ENCODE data around the gene SPINK5. TPM values are rescaled to one million over a fixed set of nuclear protein-coding genes. Genes with fewer than 3 reads are reported as not detected.

SPINK5 gene
- total RNA-seq, 2 experiments from 2014 or later, result not detected

DNA sequence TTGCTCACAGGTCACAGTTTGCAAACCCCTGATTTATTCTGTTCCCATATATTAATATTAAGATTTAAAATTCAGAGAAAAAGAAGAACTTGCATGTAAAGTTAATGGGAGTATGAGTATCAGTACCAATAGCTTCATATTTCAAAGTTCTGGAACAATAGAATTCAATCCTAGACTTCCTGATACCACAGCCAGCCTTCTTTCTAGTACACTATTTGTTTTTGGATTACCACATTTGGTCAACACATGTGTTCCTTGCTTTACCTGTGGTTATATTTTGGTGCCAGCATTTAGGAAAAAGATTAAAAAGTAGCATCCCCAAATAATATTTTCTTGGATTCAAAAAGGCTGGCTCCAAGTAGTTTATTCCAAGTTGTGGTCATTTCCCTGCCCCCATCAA, 49.5 kb downstream of the SPINK5 start:
- peaks cover 2% of the 10 kb centered on the region for H3K9me3 Mint-ChIP-seq
- DNase-seq, result no peak
- no peaks in the 10 kb centered on the region for H3K36me3 Mint-ChIP-seq (ENCODE audit: low read depth)
- intact Hi-C loops (cut with micrococcal nuclease), result no loop called here
- H3K27ac Mint-ChIP-seq, result no peak overlapping the region
- H3K4me1 Mint-ChIP-seq (ENCODE audit: low read depth), result no peaks in the 10 kb centered on the region
- no peak overlapping the region for H3K4me3 Mint-ChIP-seq
- CTCF ChIA-PET, result interaction anchor here (0.8 kb wide), 1 partner anchor 14 kb away, joined by 5 read pairs; no protein-coding TSS in a partner anchor
- no peaks in the 10 kb centered on the region for H3K27me3 Mint-ChIP-seq (ENCODE audit: low read depth)

DNA sequence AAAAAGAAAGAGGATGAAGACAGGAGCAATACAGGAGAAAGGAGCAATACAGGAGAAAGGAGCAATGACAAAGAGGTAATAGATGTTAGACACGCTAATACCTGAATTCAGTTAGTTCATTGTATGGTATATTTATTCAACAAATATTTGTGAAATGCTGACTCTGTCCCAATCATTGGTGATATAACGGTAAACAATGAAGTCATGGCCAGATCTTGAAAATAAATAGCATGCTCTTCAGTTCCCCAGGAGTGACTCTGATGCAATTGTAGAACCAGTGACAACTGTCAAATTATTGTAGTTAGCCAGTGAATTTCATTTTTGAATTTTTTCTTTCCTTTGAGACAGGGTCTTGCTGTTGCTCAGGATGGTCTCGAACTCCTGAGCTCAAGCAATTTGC, 56.5 kb downstream of the SPINK5 start:
- H3K4me3 Mint-ChIP-seq, result no peak overlapping the region
- DNase-seq, result no peak
- CTCF ChIA-PET, result no interaction called here
- no peak overlapping the region for H3K27ac Mint-ChIP-seq
- H3K4me1 Mint-ChIP-seq (ENCODE audit: low read depth), result no peaks in the 10 kb centered on the region
- H3K9me3 Mint-ChIP-seq, result peaks cover 2% of the 10 kb centered on the region
- no peaks in the 10 kb centered on the region for H3K36me3 Mint-ChIP-seq (ENCODE audit: low read depth)
- intact Hi-C loops (cut with micrococcal nuclease), result loop anchor here (2.0 to 5.0 kb wide), 2 partner anchors 233 to 264 kb away; no protein-coding TSS in a partner anchor
- H3K27me3 Mint-ChIP-seq (ENCODE audit: low read depth), result no peaks in the 10 kb centered on the region

DNA sequence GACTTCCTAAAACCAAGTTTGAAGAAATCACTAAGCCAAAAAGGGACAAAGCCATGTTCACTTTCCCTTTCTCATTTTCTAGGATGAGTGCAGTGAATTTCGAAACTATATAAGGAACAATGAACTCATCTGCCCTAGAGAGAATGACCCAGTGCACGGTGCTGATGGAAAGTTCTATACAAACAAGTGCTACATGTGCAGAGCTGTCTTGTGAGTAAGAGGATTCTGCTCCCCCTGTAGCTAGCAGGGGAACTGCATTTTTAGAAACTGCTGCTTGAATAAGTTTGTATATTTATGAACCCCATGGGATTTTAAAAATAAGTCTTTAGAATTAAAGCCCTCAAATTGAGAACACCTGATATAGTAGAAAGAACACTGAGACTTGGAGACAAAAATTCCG, 61.9 kb downstream of the SPINK5 start:
- H3K4me3 Mint-ChIP-seq, result no peak overlapping the region
- CTCF ChIA-PET, result no interaction called here

DNA sequence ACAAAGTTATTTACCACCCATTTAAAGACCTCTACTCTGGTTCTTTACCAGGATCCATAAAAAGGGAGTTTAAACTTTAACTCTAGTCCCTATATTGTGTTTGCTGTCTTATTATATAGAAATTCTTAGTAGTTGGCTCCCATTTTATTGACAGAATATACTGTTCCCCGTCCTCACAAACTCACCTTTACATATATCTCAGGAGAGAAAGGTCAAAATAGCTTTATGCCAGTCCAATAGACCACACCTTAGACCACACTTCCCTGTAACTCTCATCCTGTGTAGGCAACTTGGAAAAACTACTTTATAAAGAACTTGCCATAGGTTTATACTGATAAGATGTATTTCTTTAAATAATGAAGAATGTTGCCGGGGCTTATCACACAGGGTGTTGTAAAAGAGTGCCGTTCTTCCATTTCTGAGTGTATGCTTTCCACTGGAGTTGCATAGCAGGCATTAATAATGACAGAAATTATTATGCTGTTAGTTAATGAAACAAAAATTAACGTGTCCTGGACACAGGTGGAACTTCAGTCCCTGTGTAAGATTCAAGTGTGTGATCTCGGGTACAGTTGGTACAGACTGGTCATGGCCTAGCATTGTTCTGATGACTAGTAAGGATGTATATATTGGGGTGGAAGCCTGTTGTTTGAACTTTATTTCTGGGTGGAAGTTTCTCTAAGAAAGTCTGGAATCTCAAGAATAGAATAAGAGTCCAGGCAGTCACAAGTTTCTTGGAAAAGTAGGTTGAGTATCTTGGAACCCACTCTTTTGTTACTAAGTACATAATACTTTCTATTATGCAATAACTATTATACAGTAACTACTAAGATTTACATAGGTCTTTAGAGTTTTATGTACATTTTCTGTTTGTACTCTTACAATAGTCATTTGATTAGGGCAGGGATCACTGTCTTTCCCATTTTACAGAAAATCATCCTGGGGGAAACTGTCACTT, 71.6 kb downstream of the SPINK5 start:
- DNase-seq, result no peak
- H3K9me3 Mint-ChIP-seq, result no peaks in the 10 kb centered on the region
- CTCF ChIA-PET, result no interaction called here
- H3K4me3 Mint-ChIP-seq, result no peak overlapping the region
- intact Hi-C loops (cut with micrococcal nuclease), result no loop called here
- H3K27ac Mint-ChIP-seq, result no peak overlapping the region
- no peaks in the 10 kb centered on the region for H3K4me1 Mint-ChIP-seq (ENCODE audit: low read depth)
- H3K36me3 Mint-ChIP-seq (ENCODE audit: low read depth), result no peaks in the 10 kb centered on the region
- peaks cover 5% of the 10 kb centered on the region for H3K27me3 Mint-ChIP-seq (ENCODE audit: low read depth)

More for the DNA sequence above, 61.9 kb downstream of the SPINK5 start:
- intact Hi-C loops (cut with micrococcal nuclease), result no loop called here
- Mint-ChIP-seq H3K27ac (no peak overlapping the region), H3K4me1 (ENCODE audit: low read depth) (no peaks in the 10 kb centered on the region), H3K36me3 (ENCODE audit: low read depth) (no peaks in the 10 kb centered on the region), H3K9me3 (no peaks in the 10 kb centered on the region), H3K27me3 (ENCODE audit: low read depth) (no peaks in the 10 kb centered on the region)
- DNase-seq, result no peak

DNA sequence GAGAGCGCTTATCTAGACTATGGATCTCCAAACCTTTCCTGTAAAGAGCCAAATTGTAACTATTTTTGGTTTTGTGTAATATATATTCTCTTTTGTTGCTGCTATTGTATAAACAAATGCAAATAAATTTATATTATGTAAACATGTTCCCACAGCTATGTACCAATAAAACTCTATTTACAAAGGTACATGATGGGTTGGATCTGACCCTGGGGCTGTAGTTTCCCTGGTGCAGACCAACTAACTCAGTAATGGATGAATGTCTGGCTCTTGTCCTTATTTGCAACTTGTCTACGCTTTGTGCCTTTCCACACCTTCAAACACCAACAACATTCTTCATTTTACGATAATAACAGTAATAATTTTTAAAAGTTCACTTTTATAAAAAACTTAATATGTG, 77.1 kb downstream of the SPINK5 start:
- H3K36me3 Mint-ChIP-seq (ENCODE audit: low read depth), result no peaks in the 10 kb centered on the region
- no peaks in the 10 kb centered on the region for H3K9me3 Mint-ChIP-seq
- H3K4me1 Mint-ChIP-seq (ENCODE audit: low read depth), result no peaks in the 10 kb centered on the region
- CTCF ChIA-PET, result no interaction called here
- no peak for DNase-seq
- no peak overlapping the region for H3K27ac Mint-ChIP-seq
- intact Hi-C loops (cut with micrococcal nuclease), result no loop called here
- peaks cover 7% of the 10 kb centered on the region for H3K27me3 Mint-ChIP-seq (ENCODE audit: low read depth)
- no peak overlapping the region for H3K4me3 Mint-ChIP-seq

DNA sequence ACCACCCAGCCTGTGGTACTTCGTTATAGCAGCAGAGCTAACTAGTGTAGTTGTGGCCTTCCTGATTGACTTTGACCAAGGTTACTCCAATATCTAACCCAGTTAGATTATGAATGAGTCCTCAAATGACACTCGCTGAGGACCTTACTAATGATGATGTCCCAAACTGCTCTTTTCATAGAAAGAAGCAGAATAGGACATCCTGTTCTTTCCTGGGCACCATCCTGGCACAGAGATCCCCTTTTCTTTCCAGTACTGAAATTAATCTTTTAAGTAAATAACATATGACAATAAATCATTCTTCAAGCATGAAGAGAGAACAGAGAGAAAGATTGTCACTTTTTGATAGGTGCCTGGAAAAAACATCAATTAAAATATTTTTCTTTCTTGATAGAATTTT, 77.9 kb downstream of the SPINK5 start:
- Mint-ChIP-seq H3K4me3 (no peak overlapping the region), H3K9me3 (no peaks in the 10 kb centered on the region), H3K36me3 (ENCODE audit: low read depth) (no peaks in the 10 kb centered on the region), H3K27me3 (ENCODE audit: low read depth) (peaks cover 7% of the 10 kb centered on the region), H3K27ac (no peak overlapping the region), H3K4me1 (ENCODE audit: low read depth) (no peaks in the 10 kb centered on the region)
- CTCF ChIA-PET, result no interaction called here
- intact Hi-C loops (cut with micrococcal nuclease), result no loop called here
- DNase-seq, result no peak

DNA sequence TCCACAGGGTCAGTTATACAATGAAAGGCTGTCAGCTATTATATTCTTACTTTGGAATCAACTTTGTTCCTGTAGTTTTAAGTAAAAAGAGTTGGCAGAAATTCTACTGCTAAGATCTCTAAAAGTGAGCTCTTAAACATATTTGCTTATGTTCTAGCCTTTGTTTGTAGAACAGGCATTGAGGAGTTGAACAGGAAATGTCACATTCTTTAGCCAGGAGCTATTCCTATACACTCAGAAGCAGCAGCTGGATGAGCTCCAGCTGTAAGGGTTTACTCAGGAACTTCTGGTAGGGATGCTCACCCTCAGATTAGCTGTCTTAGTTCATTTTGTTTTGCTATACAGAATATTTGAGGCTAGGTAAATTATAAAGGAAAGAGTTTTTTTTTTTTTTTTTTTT, 82.1 kb downstream of the SPINK5 start:
- CTCF ChIA-PET, result interaction anchor here (0.5 kb wide), 1 partner anchor 27 kb away, joined by 3 read pairs; no protein-coding TSS in a partner anchor
- Mint-ChIP-seq H3K4me3 (no peak overlapping the region), H3K4me1 (ENCODE audit: low read depth) (no peaks in the 10 kb centered on the region), H3K9me3 (no peaks in the 10 kb centered on the region), H3K36me3 (ENCODE audit: low read depth) (no peaks in the 10 kb centered on the region), H3K27ac (no peak overlapping the region), H3K27me3 (ENCODE audit: low read depth) (peaks cover 3% of the 10 kb centered on the region)
- no peak for DNase-seq
- intact Hi-C loops (cut with micrococcal nuclease), result no loop called here

DNA sequence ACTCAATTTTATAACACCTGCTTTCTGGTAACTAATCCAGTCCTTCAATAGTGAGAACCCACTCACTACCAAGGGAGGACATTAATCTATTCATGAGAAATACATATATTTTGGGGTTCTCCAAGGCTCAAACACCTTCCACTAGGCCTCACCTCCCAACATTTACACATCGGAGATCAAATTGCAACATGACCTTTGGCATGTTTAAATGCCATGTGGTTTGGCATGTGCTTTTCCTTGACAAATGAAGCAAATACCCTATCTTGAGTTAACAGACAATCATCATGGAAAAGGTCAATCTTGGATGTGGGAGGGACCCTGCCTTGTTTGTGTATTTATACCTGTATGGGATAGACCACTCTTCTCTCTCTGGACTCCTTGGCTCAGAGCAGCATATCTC, 82.7 kb downstream of the SPINK5 start:
- no peak for DNase-seq
- intact Hi-C loops (cut with micrococcal nuclease), result no loop called here
- no peak overlapping the region for H3K4me3 Mint-ChIP-seq
- CTCF ChIA-PET, result interaction anchor here (0.5 kb wide), 1 partner anchor 28 kb away, joined by 3 read pairs; no protein-coding TSS in a partner anchor
- peaks cover 3% of the 10 kb centered on the region for H3K27me3 Mint-ChIP-seq (ENCODE audit: low read depth)
- no peaks in the 10 kb centered on the region for H3K9me3 Mint-ChIP-seq
- H3K36me3 Mint-ChIP-seq (ENCODE audit: low read depth), result no peaks in the 10 kb centered on the region
- no peaks in the 10 kb centered on the region for H3K4me1 Mint-ChIP-seq (ENCODE audit: low read depth)
- H3K27ac Mint-ChIP-seq, result no peak overlapping the region

DNA sequence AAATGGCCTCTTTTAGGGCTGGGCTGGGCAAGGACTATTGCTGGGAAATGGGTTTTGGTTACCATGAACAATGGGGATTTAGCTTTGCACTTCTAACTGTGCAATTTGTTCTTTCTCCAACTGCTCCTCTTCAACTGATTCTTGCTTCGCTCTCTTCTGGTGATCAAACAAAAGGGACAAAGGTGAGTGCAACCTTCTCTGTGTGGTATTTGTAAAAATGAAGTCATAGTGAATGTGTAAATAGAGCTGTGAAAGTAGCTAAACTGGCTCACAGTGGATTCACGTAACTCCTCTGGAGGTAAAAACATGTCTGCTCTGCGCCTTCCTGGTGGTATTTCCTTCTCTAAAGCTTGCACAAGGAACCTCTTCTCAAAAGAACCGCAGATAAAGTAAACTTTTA, 83.6 kb downstream of the SPINK5 start:
- no peaks in the 10 kb centered on the region for H3K36me3 Mint-ChIP-seq (ENCODE audit: low read depth)
- intact Hi-C loops (cut with micrococcal nuclease), result no loop called here
- CTCF ChIA-PET, result no interaction called here
- H3K4me3 Mint-ChIP-seq, result no peak overlapping the region
- H3K4me1 Mint-ChIP-seq (ENCODE audit: low read depth), result no peaks in the 10 kb centered on the region
- DNase-seq, result no peak
- H3K27me3 Mint-ChIP-seq (ENCODE audit: low read depth), result peaks cover 5% of the 10 kb centered on the region
- no peaks in the 10 kb centered on the region for H3K9me3 Mint-ChIP-seq
- no peak overlapping the region for H3K27ac Mint-ChIP-seq

DNA sequence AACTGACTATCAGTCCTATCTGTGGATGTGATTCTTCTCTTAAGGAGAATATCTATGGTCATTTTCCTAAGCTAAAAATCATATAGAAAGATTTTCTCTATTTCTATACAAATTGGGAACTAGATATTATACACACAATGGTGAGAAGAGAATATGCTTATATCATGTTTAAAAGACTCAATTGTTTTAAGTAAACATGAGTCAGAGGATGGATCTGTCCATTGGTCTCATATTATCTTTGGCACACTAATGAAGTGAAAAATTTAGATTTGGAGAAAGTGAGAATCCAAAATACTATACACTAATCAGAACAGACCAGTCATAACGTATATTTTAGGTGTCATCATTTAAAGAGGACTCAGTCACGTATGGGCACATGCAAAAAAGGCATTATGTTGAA, 88.1 kb downstream of the SPINK5 start:
- Mint-ChIP-seq H3K9me3 (no peaks in the 10 kb centered on the region), H3K27me3 (ENCODE audit: low read depth) (peaks cover 2% of the 10 kb centered on the region), H3K4me1 (ENCODE audit: low read depth) (no peaks in the 10 kb centered on the region), H3K36me3 (ENCODE audit: low read depth) (no peaks in the 10 kb centered on the region), H3K4me3 (no peak overlapping the region), H3K27ac (no peak overlapping the region)
- CTCF ChIA-PET, result no interaction called here
- intact Hi-C loops (cut with micrococcal nuclease), result no loop called here
- DNase-seq, result no peak

DNA sequence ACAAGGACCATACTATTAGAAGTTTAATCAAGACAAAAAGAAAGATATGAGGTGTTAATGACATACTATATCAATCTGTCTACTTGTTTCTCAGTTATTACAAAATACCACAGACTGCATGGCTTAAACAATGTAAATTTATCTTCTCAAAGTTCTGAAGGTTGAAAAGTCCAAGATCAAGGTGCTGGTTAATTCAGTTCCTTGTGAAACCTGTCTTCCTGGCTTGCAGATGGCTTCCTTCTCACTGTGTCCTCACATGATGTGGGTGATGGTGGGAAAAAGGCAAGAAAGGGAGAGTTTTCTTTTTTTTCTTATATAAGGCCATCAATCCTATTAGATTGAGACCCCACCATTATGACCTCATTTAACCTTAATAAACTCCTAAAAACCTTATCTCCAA, 89.0 kb downstream of the SPINK5 start:
- intact Hi-C loops (cut with micrococcal nuclease), result no loop called here
- no peaks in the 10 kb centered on the region for H3K9me3 Mint-ChIP-seq
- CTCF ChIA-PET, result no interaction called here
- no peaks in the 10 kb centered on the region for H3K36me3 Mint-ChIP-seq (ENCODE audit: low read depth)
- no peaks in the 10 kb centered on the region for H3K4me1 Mint-ChIP-seq (ENCODE audit: low read depth)
- H3K4me3 Mint-ChIP-seq, result no peak overlapping the region
- H3K27ac Mint-ChIP-seq, result no peak overlapping the region
- H3K27me3 Mint-ChIP-seq (ENCODE audit: low read depth), result peaks cover 2% of the 10 kb centered on the region
- no peak for DNase-seq

DNA sequence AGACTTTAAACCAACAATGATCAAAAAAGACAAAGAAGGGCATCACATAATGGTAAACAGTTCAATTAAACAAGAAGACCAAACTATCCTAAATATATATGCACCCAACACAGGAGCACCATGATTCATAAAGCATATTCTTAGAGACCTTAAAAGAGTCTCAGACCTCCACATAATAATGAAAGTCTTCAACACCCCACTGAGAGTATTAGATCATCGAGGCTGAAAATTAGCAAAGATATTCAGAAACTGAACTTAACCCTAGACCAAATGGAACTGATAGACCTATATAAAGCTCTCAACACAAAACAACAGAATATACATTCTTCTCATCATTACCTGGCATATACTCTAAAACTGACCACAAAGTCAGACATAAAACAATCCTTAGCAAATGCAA, 92.8 kb downstream of the SPINK5 start:
- no peak overlapping the region for H3K27ac Mint-ChIP-seq
- H3K9me3 Mint-ChIP-seq, result no peaks in the 10 kb centered on the region
- H3K4me1 Mint-ChIP-seq (ENCODE audit: low read depth), result no peaks in the 10 kb centered on the region
- DNase-seq, result no peak
- intact Hi-C loops (cut with micrococcal nuclease), result no loop called here
- H3K4me3 Mint-ChIP-seq, result no peak overlapping the region
- peaks cover 2% of the 10 kb centered on the region for H3K27me3 Mint-ChIP-seq (ENCODE audit: low read depth)
- no peaks in the 10 kb centered on the region for H3K36me3 Mint-ChIP-seq (ENCODE audit: low read depth)
- CTCF ChIA-PET, result no interaction called here

DNA sequence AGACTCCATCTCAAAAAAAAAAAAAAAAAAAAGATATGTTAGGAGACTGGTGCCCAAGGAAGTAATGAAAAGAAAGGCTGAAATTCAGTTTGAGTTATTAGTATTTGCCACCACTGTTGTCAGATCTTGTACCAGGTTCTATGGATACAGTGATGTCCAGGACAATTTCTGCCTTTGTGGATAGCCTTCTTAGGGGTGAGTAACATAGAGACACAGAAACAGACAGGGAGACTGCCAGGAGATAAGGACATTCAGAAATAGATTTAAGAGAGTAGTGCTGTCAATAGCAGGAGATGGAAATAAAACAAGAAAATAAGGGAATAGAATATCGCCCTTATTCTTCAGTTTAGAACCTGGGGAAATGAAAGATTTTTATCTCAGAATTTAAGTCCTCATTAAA, 98.3 kb downstream of the SPINK5 start:
- no peaks in the 10 kb centered on the region for H3K27me3 Mint-ChIP-seq (ENCODE audit: low read depth)
- no peaks in the 10 kb centered on the region for H3K4me1 Mint-ChIP-seq (ENCODE audit: low read depth)
- no peak overlapping the region for H3K27ac Mint-ChIP-seq
- DNase-seq, result no peak
- no peaks in the 10 kb centered on the region for H3K36me3 Mint-ChIP-seq (ENCODE audit: low read depth)
- intact Hi-C loops (cut with micrococcal nuclease), result no loop called here
- CTCF ChIA-PET, result interaction anchor here (0.6 kb wide), 1 partner anchor 419 kb away, joined by 3 read pairs; no protein-coding TSS in a partner anchor
- H3K9me3 Mint-ChIP-seq, result no peaks in the 10 kb centered on the region
- H3K4me3 Mint-ChIP-seq, result no peak overlapping the region
